ENCODE measurements around the gene NMBR. TPM values are rescaled to one million over a fixed set of nuclear protein-coding genes. Genes with fewer than 3 reads are reported as not detected.

Gene NMBR
- total RNA-seq: under 0.01 TPM in 1 of 2 replicates, not detected in the other

GRCh38 chr6:142146828-142147662 lies at the start of gene NMBR, which contains the start of gene VTA1:
NMBR (minus strand) TSS chr6:142147122; CDS start chr6:142088658, 58,464 bp downstream.
VTA1 (plus strand) TSS chr6:142147263; CDS start chr6:142147288, 25 bp downstream.

GRCh38 chr6:142132625-142133024 lies 14.3 kb downstream of the NMBR start, which contains the start of gene GJE1:
GJE1 (plus strand) TSS chr6:142132925; CDS start chr6:142133159, 234 bp downstream.

Other genes starting within 250 kb of the NMBR start
- gene GJE1, start 14.2 kb downstream of the NMBR start, total RNA-seq: not detected in 2 replicates
- gene VTA1, start 141 bp upstream of the NMBR start, total RNA-seq: 44.8 and 71.2 TPM in 2 replicates
- gene ADGRG6, start 154.9 kb upstream of the NMBR start, total RNA-seq: 13.0 and 20.5 TPM in 2 replicates

Data from nasal cavity respiratory epithelium epithelial cell of viscerocranial mucosa (primary cell).